Thyroid gland (tissue), 4 donors: ENCODE measurements around the gene BIK.

Experiments
- POLR2A ChIP-seq, 2 donors: fragments of 450-650 bp; IDR thresholded peaks; one replicate each; pipeline ENCODE4 v1.6.1; 2017; ENCODE audit warnings: antibody characterized with exemption in 2 of 2, mild to moderate bottlenecking in 2 of 2, moderate library complexity in 1 of 2
- TF ChIP-seq, protein P1 (sequence below), 6 experiments: fragments of 200-600 bp in 3 of 6; fragments of 450-650 bp in 3 of 6; sonication (generic) in 3 of 6; IDR thresholded peaks; one replicate each; pipeline ENCODE4 v1.5.1; 2016 to 2019; ENCODE audit warnings: antibody characterized with exemption in 6 of 6, mild to moderate bottlenecking in 2 of 6, inconsistent platforms in 1 of 6, moderate library complexity in 1 of 6

DNA sequence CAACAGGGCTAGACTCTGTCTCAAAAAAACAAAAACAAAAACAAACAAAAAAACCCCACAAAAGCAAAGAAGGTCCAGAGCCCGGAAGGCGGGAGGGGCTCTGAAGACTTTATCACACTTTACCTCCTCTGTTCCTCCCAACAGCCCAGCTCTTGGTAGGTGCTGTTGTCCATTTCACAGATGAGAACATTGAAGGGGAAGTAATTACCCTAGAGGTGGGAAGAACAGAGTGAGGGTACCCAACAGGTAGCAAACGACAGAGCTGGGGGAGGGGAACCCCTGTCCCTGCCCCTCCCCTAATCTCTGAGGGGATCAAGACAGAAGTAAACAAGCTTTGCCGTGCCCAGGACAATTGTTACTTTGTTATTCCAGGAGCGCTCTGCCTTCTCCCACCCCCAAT is 1.0 kb upstream of the BIK start:
- TF ChIP-seq, protein P1, sequence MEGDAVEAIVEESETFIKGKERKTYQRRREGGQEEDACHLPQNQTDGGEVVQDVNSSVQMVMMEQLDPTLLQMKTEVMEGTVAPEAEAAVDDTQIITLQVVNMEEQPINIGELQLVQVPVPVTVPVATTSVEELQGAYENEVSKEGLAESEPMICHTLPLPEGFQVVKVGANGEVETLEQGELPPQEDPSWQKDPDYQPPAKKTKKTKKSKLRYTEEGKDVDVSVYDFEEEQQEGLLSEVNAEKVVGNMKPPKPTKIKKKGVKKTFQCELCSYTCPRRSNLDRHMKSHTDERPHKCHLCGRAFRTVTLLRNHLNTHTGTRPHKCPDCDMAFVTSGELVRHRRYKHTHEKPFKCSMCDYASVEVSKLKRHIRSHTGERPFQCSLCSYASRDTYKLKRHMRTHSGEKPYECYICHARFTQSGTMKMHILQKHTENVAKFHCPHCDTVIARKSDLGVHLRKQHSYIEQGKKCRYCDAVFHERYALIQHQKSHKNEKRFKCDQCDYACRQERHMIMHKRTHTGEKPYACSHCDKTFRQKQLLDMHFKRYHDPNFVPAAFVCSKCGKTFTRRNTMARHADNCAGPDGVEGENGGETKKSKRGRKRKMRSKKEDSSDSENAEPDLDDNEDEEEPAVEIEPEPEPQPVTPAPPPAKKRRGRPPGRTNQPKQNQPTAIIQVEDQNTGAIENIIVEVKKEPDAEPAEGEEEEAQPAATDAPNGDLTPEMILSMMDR (IDR thresholded peaks at IDR 0.05), result no peak
- TF ChIP-seq POLR2A (IDR thresholded peaks at IDR 0.05), result no peak
